Keratinocyte (primary cell): ENCODE measurements around the gene ECI1. TPM values are rescaled to one million over a fixed set of nuclear protein-coding genes. Genes with fewer than 3 reads are reported as not detected.

Experiments
- DNase-seq: peaks from one replicate; pipeline ENCODE4 v3.0.0-alpha.2; 2011; ENCODE audit warnings: low read depth, missing footprints, low spot score
- FAIRE-seq: peaks from 2 replicates; lab custom pipeline; 2011; peaks lifted over from hg19 to GRCh38; lab: Jason Lieb, UNC
- H2AFZ ChIP-seq: 2 replicates; pipeline ENCODE4 v1.6.0; 2012; ENCODE audit warnings: low read length, control low read depth, inconsistent platforms; ENCODE audit not compliant: control insufficient read depth
- H3K27ac ChIP-seq: 2 replicates; pipeline ENCODE4 v1.5.1; 2011; ENCODE audit warnings: low read length; ENCODE audit not compliant: control insufficient read depth, insufficient read depth
- H3K27me3 ChIP-seq: 3 replicates; pipeline ENCODE4 v1.6.0; 2011; ENCODE audit warnings: low read length; ENCODE audit not compliant: control insufficient read depth, insufficient read depth; ENCODE audit errors: extremely low read depth
- H3K36me3 ChIP-seq, 2 experiments: 2 replicates in 1 of 2; 3 replicates in 1 of 2; pipeline ENCODE4 v1.5.1; 2011; ENCODE audit warnings: low read length in 2 of 2, mild to moderate bottlenecking in 1 of 2; ENCODE audit not compliant: control insufficient read depth in 2 of 2, insufficient read depth in 2 of 2; ENCODE audit errors: extremely low read depth in 1 of 2
- H3K4me1 ChIP-seq: 3 replicates; pipeline ENCODE4 v1.5.1; 2011; ENCODE audit warnings: low read length; ENCODE audit not compliant: control insufficient read depth, insufficient read depth; ENCODE audit errors: extremely low read depth
- H3K4me2 ChIP-seq: 3 replicates; pipeline ENCODE4 v1.6.0; 2011; ENCODE audit warnings: low read depth, low read length; ENCODE audit not compliant: control insufficient read depth, insufficient read depth; ENCODE audit errors: extremely low read depth
- H3K4me3 ChIP-seq, 3 experiments: fragments of 200-600 bp in 1 of 3; sonication (generic) in 1 of 3; 2 replicates in 2 of 3; 3 replicates in 1 of 3; pipeline ENCODE4 v1.5.1; 2011 to 2016; ENCODE audit warnings: low read length in 3 of 3, mild to moderate bottlenecking in 3 of 3, control low read depth in 2 of 3, inconsistent platforms in 1 of 3, low read depth in 1 of 3, mixed read lengths in 1 of 3, mixed run types in 1 of 3, moderate library complexity in 1 of 3; ENCODE audit not compliant: control insufficient read depth in 2 of 3, insufficient read depth in 2 of 3; ENCODE audit errors: extremely low read depth in 1 of 3
- H3K79me2 ChIP-seq: 2 replicates; pipeline ENCODE4 v1.6.0; 2012; ENCODE audit warnings: low read length; ENCODE audit not compliant: control insufficient read depth, insufficient read depth
- H3K9ac ChIP-seq: 3 replicates; pipeline ENCODE4 v1.6.0; 2011; ENCODE audit warnings: low read length; ENCODE audit not compliant: control insufficient read depth, insufficient read depth; ENCODE audit errors: extremely low read depth
- H3K9me1 ChIP-seq: 3 replicates; pipeline ENCODE4 v1.6.0; 2011; ENCODE audit warnings: low read length; ENCODE audit not compliant: control insufficient read depth, insufficient read depth; ENCODE audit errors: extremely low read depth
- H3K9me3 ChIP-seq: 2 replicates; pipeline ENCODE4 v1.5.1; 2012; ENCODE audit warnings: low read depth, low read length; ENCODE audit not compliant: control insufficient read depth
- H4K20me1 ChIP-seq: 3 replicates; pipeline ENCODE4 v1.6.0; 2011; ENCODE audit warnings: low read length; ENCODE audit not compliant: control insufficient read depth, insufficient read depth; ENCODE audit errors: extremely low read depth
- CTCF ChIP-seq, 3 experiments: IDR thresholded peaks in 1 of 3; conservative IDR thresholded peaks in 1 of 3; optimal IDR thresholded peaks in 1 of 3; 2 replicates in 2 of 3; 3 replicates in 1 of 3; pipeline versions ENCODE3 to v1.5.1; 2011; ENCODE audit warnings: low read length in 3 of 3, mild to moderate bottlenecking in 3 of 3, moderate library complexity in 2 of 3, control low read depth in 1 of 3, inconsistent platforms in 1 of 3; ENCODE audit not compliant: insufficient read depth in 2 of 3; ENCODE audit errors: extremely low read depth in 1 of 3
- EZH2 ChIP-seq: IDR thresholded peaks from one replicate; pipeline ENCODE4 v1.6.1; 2012; ENCODE audit warnings: inconsistent platforms, mild to moderate bottlenecking, low read length, moderate library complexity
- dilution Hi-C: fragments of 300-500 bp; cut with MboI; formaldehyde crosslinking; loops from one replicate; pipeline ENCODE4 v1.7.0; 2020; ENCODE audit warnings: low sequenced_read_pairs; ENCODE audit not compliant: extremely low pct_ligation_motif_present
- polyA plus RNA-seq, 5 experiments: library from polyadenylated mRNA; depleted of rRNA in 3 of 5; stranded (reverse) in 3 of 5; stranded (forward) in 1 of 5; unstranded in 1 of 5; fragments of >200 nt; gene quantifications; 1 replicate in 1 of 5; 2 replicates in 3 of 5; 3 replicates in 1 of 5; pipeline versions ENCODE4 v1.2.1 to v1.2.3, GENCODE V29; 2011 to 2012; ENCODE audit warnings: missing spikeins in 2 of 5, low read depth in 1 of 5, low replicate concordance in 1 of 5

Gene ECI1
- polyA plus RNA-seq, 1 donor (not counting 4 experiments of a cell fraction or from before 2014, with no cell fraction given): 19.7 TPM

- Histone ChIP-seq H3K4me2 (no peak overlapping the region), H2AFZ (no peak overlapping the region), H3K9ac (no peak overlapping the region), H3K4me3 (no peak overlapping the region), H3K79me2 (no peaks in the 10 kb centered on the region), H3K4me1 (no peaks in the 10 kb centered on the region), H3K9me3 (no peaks in the 10 kb centered on the region), H3K27ac (no peak overlapping the region), H3K27me3 (peaks cover 4% of the 10 kb centered on the region), H3K36me3 (no peaks in the 10 kb centered on the region), H3K9me1 (no peaks in the 10 kb centered on the region), H4K20me1 (no peaks in the 10 kb centered on the region)
- DNase-seq (no peak), FAIRE-seq (no peak)
- dilution Hi-C loops: no loop called here
- TF ChIP-seq EZH2 (no peak), CTCF (optimal IDR thresholded peaks at IDR 0.05 in 1 of 3, IDR thresholded peaks at IDR 0.05 in 1 of 3, conservative IDR thresholded peaks at IDR 0.05 in 1 of 3; ENCODE audit: extremely low read depth in 1 of 3, insufficient read depth in 2 of 3, low read length in 3 of 3) (no peak)
Measured at GRCh38 chr16:2299121-2299914, 47.9 kb upstream of the ECI1 start.

- DNase-seq: no peak
- dilution Hi-C loops: no loop called here
- H2AFZ ChIP-seq: no peak overlapping the region
- peaks cover 4% of the 10 kb centered on the region for H3K27me3 ChIP-seq
- H3K9ac ChIP-seq: no peak overlapping the region
- FAIRE-seq: no peak
- no peaks in the 10 kb centered on the region for H3K9me1 ChIP-seq
- H3K79me2 ChIP-seq: no peaks in the 10 kb centered on the region
- no peaks in the 10 kb centered on the region for H3K36me3 ChIP-seq
- no peaks in the 10 kb centered on the region for H3K4me1 ChIP-seq
- H3K27ac ChIP-seq: no peak overlapping the region
- no peak overlapping the region for H3K4me3 ChIP-seq
- H3K9me3 ChIP-seq: no peaks in the 10 kb centered on the region
- no peak overlapping the region for H3K4me2 ChIP-seq
- H4K20me1 ChIP-seq: no peaks in the 10 kb centered on the region
- TF ChIP-seq CTCF (optimal IDR thresholded peaks at IDR 0.05 in 1 of 3, IDR thresholded peaks at IDR 0.05 in 1 of 3, conservative IDR thresholded peaks at IDR 0.05 in 1 of 3; ENCODE audit: extremely low read depth in 1 of 3, insufficient read depth in 2 of 3, low read length in 3 of 3) (no peak), EZH2 (no peak)
Measured at GRCh38 chr16:2298621-2299020, 47.2 kb upstream of the ECI1 start.
